Mesenchymal stem cell (in vitro differentiated cells and primary cell): Measurements from ENCODE around the gene SKI.

Source experiments
- DNase-seq: peaks from one replicate; pipeline ENCODE4 v3.0.0-alpha.2; 2013
- H2AFZ ChIP-seq: one replicate; pipeline ENCODE4 v1.6.1; 2013; ENCODE audit warnings: low read depth, mild to moderate bottlenecking, control low read depth, inconsistent platforms, low read length, moderate library complexity
- H2AK5ac ChIP-seq: 2 replicates; pipeline ENCODE4 v1.6.1; 2013; ENCODE audit warnings: low read length, moderate library complexity, mild to moderate bottlenecking, inconsistent platforms; ENCODE audit not compliant: severe bottlenecking
- H2BK120ac ChIP-seq: one replicate; pipeline ENCODE4 v1.6.1; 2013; ENCODE audit warnings: low read depth, mild to moderate bottlenecking, inconsistent platforms, low read length, moderate library complexity
- H2BK12ac ChIP-seq, 2 experiments: one replicate each; pipeline ENCODE4 v1.6.1; 2013; ENCODE audit warnings: inconsistent platforms in 2 of 2, low read length in 2 of 2, mild to moderate bottlenecking in 2 of 2, moderate library complexity in 2 of 2, control low read depth in 1 of 2
- H2BK15ac ChIP-seq: one replicate; pipeline ENCODE4 v1.6.1; 2013; ENCODE audit warnings: mild to moderate bottlenecking, low read depth, inconsistent platforms; ENCODE audit not compliant: poor library complexity, severe bottlenecking
- H2BK5ac ChIP-seq: 2 replicates; pipeline ENCODE4 v1.6.1; 2013; ENCODE audit warnings: low read depth, mild to moderate bottlenecking, low read length, control low read depth, inconsistent platforms; ENCODE audit not compliant: poor library complexity, severe bottlenecking
- H3K14ac ChIP-seq, 2 experiments: one replicate each; pipeline ENCODE4 v1.6.1; 2013; ENCODE audit warnings: inconsistent platforms in 2 of 2, low read length in 2 of 2, control low read depth in 1 of 2, mild to moderate bottlenecking in 1 of 2, moderate library complexity in 1 of 2
- H3K18ac ChIP-seq, 2 experiments: one replicate each; pipeline ENCODE4 v1.6.1; 2013; ENCODE audit warnings: inconsistent platforms in 2 of 2, low read length in 2 of 2, control low read depth in 1 of 2, low read depth in 1 of 2, mild to moderate bottlenecking in 1 of 2
- H3K23ac ChIP-seq, 2 experiments: one replicate each; pipeline ENCODE4 v1.6.1; 2013; ENCODE audit warnings: inconsistent platforms in 2 of 2, low read length in 2 of 2, mild to moderate bottlenecking in 2 of 2, moderate library complexity in 2 of 2, control low read depth in 1 of 2
- H3K27ac ChIP-seq: 2 replicates; pipeline ENCODE4 v1.5.1; 2013; ENCODE audit warnings: mild to moderate bottlenecking, moderate library complexity, low read length, control low read depth, inconsistent platforms; ENCODE audit not compliant: poor library complexity, severe bottlenecking
- H3K27me3 ChIP-seq, 2 experiments: 2 replicates each; pipeline versions ENCODE4 v1.6.1 to v1.7.0; 2013; ENCODE audit warnings: low read length in 2 of 2, mild to moderate bottlenecking in 2 of 2, moderate library complexity in 2 of 2, control low read depth in 1 of 2, inconsistent platforms in 1 of 2; ENCODE audit not compliant: control insufficient read depth in 1 of 2, insufficient read depth in 1 of 2
- H3K36me3 ChIP-seq, 2 experiments: 2 replicates each; pipeline versions ENCODE4 v1.6.1 to v1.7.0; 2013; ENCODE audit warnings: low read length in 2 of 2, control low read depth in 1 of 2, inconsistent platforms in 1 of 2, low read depth in 1 of 2, mild to moderate bottlenecking in 1 of 2; ENCODE audit not compliant: insufficient read depth in 2 of 2, control insufficient read depth in 1 of 2
- H3K4ac ChIP-seq, 2 experiments: one replicate each; pipeline ENCODE4 v1.6.1; 2013; ENCODE audit warnings: inconsistent platforms in 2 of 2, low read length in 2 of 2, mild to moderate bottlenecking in 2 of 2, moderate library complexity in 2 of 2, control low read depth in 1 of 2, low read depth in 1 of 2
- H3K4me1 ChIP-seq: 2 replicates; pipeline ENCODE4 v1.6.1; 2013; ENCODE audit warnings: low read depth, low read length, control low read depth; ENCODE audit not compliant: control insufficient read depth, insufficient read depth
- H3K4me2 ChIP-seq: 2 replicates; pipeline ENCODE4 v1.6.1; 2013; ENCODE audit warnings: low read length, mild to moderate bottlenecking, inconsistent platforms; ENCODE audit not compliant: poor library complexity, severe bottlenecking
- H3K4me3 ChIP-seq, 2 experiments: 2 replicates each; pipeline versions ENCODE4 v1.5.1 to v1.7.0; 2013; ENCODE audit warnings: low read length in 2 of 2, mild to moderate bottlenecking in 2 of 2, control low read depth in 1 of 2, low read depth in 1 of 2; ENCODE audit not compliant: insufficient read depth in 1 of 2
- H3K79me1 ChIP-seq: replicated peaks from 2 replicates; pipeline ENCODE4 v1.6.1; 2013; ENCODE audit warnings: mild to moderate bottlenecking, control low read depth, low read length, inconsistent platforms; ENCODE audit not compliant: poor library complexity, severe bottlenecking
- H3K9ac ChIP-seq: 2 replicates; pipeline ENCODE4 v1.7.0; 2013; ENCODE audit warnings: mild to moderate bottlenecking, low read length, moderate library complexity
- H3K9me3 ChIP-seq: 2 replicates; pipeline ENCODE4 v1.7.0; 2013; ENCODE audit warnings: mild to moderate bottlenecking, low read length; ENCODE audit not compliant: control insufficient read depth
- H4K8ac ChIP-seq: one replicate; pipeline ENCODE4 v1.6.1; 2013; ENCODE audit warnings: inconsistent platforms, mild to moderate bottlenecking, low read length, moderate library complexity
- H4K91ac ChIP-seq: one replicate; pipeline ENCODE4 v1.6.1; 2013; ENCODE audit warnings: mild to moderate bottlenecking, low read length, inconsistent platforms
- WGBS: methylation state at CpG from one replicate; pipeline ENCODE4 v1.1.7; 2013; ENCODE audit warnings: mixed read lengths; 5-methylcytosine and 5-hydroxymethylcytosine counted together

Gene SKI

DNA sequence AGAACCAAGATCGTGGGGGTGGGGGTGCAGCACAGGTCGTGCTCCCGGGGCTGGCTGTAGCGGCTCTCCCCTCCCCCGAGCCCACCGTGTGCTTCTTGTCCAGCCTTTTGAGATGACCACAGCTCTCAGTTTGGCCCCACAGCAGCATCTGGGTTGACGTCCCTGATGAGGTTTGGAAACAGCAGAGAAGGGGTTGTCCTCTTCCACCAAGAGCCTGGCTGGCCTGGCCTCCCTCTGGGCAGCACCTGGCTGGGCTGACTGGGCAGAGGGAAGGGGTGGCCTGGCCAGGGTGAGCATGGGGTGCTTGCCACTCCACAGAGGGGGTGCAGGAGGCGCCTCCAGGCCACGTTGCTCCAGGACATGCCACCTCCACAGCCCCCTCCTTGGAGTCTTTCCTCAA is 61.5 kb downstream of the SKI start:
- Histone ChIP-seq H3K79me1 (peaks cover 4% of the 10 kb centered on the region), H2AFZ (no peak overlapping the region), H2BK12ac (peak overlapping the region in 1 of 2 experiments; percentile 49), H3K27me3 (no peaks in the 10 kb centered on the region), H3K4me2 (no peak overlapping the region), H2BK120ac (no peak overlapping the region), H4K91ac (peak overlapping the region; percentile 94), H3K18ac (peak overlapping the region; percentile 64 to 67), H4K8ac (peak overlapping the region; percentile 35), H3K9me3 (no peaks in the 10 kb centered on the region), H3K23ac (peak overlapping the region; percentile 46 to 62), H2BK15ac (no peak overlapping the region), H3K4me3 (peak overlapping the region in 1 of 2 experiments; percentile 75), H2BK5ac (no peak overlapping the region), H3K4me1 (peaks cover 63% of the 10 kb centered on the region), H2AK5ac (no peak overlapping the region), H3K14ac (peak overlapping the region; percentile 29 to 77), H3K36me3 (peaks cover 0 to 27% of the 10 kb centered on the region in 2 experiments), H3K9ac (peak overlapping the region; percentile 70), H3K27ac (no peak overlapping the region), H3K4ac (peak overlapping the region in 1 of 2 experiments; percentile 74)
- no peak for DNase-seq
- 72% methylated on average over 7 of the region's 9 CpGs for WGBS

DNA sequence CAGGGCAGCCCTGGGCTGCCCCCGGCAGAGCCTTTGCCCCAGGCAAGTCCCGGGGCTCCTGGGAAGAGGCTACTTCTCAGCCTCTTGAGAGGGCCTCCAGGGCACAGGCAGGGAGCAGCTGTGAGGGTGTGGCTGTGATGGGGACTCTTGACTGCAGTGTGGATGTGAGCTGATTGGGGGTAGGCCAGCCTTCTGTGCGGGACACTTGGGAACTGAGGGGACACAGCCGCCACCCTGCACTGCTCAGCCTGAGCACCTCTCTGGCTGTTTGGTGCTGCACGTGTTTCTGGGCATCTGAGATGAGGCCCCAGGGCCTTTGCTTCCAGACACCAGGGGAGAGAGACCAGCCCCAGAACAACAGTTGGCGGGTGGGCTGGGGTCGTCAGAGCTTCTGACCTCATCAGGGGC is 62.1 kb downstream of the SKI start:
- peak overlapping the region in 1 of 2 experiments; percentile 46 for H3K4ac ChIP-seq
- 79% methylated on average over 7 of the region's 7 CpGs for WGBS
- H2AK5ac ChIP-seq = no peak overlapping the region
- no peaks in the 10 kb centered on the region for H3K27me3 ChIP-seq
- H2AFZ ChIP-seq = no peak overlapping the region
- H2BK12ac ChIP-seq = no peak overlapping the region
- no peak overlapping the region for H2BK120ac ChIP-seq
- peaks cover 0 to 26% of the 10 kb centered on the region in 2 experiments for H3K36me3 ChIP-seq
- H3K27ac ChIP-seq = peak overlapping the region; percentile 6
- peak overlapping the region; percentile 70 for H3K9ac ChIP-seq
- peak overlapping the region in 1 of 2 experiments; percentile 75 for H3K4me3 ChIP-seq
- peak overlapping the region; percentile 56 for H4K8ac ChIP-seq
- peaks cover 4% of the 10 kb centered on the region for H3K79me1 ChIP-seq
- no peak overlapping the region for H3K14ac ChIP-seq
- H3K9me3 ChIP-seq = no peaks in the 10 kb centered on the region
- H3K4me2 ChIP-seq = no peak overlapping the region
- peak overlapping the region; percentile 94 for H4K91ac ChIP-seq
- peak overlapping the region in 1 of 2 experiments; percentile 64 for H3K18ac ChIP-seq
- peaks cover 66% of the 10 kb centered on the region for H3K4me1 ChIP-seq
- no peak overlapping the region for H3K23ac ChIP-seq
- DNase-seq = no peak
- H2BK15ac ChIP-seq = no peak overlapping the region
- H2BK5ac ChIP-seq = no peak overlapping the region

DNA sequence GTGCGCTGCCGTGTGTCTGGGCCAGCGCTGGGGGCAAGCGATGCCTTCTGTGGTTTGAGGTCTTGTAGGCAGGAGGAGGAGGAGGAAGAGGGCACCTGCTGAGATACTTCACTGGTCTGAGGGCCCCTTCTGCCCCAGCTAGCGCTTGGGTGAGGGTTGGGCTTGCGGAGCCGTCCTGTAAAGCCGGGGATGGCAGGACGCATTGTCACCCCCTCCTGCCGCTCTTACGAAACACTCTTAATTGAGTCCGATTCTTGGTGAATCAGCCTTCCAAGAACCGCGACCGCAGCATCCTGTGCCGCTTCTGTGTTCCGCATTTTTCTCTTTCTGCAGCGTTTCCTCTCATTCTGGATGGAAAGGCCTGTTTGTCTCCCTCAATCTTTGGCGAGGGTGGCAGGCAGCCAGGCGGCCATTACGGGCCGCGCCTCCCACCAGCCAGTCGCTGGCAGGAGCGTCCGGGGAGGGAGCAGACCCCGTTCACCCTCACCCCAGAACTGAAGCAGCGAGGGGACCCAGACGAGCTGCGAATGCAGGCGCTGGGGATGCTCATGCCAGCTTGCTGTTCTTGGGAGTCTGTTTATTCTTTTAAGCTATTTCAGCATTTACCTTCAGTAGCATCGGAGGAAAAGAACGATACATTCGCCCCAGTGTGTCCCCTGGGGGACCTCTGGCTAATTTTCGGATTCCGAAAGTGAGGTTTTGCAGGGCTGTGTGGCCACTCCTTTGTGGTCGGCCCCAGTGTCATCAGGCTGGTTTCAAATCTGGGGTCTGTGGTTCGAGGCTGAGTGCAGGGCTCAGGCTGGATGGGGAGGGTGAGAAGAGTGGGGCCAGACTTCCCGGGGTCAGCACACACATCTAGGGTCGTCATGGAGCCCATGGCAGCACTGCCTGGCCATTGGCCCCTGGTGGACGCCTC is 62.7 kb downstream of the SKI start:
- Histone ChIP-seq H3K4me1 (peaks cover 71% of the 10 kb centered on the region), H4K91ac (no peak overlapping the region)
- peak; percentile 83 for DNase-seq

DNA sequence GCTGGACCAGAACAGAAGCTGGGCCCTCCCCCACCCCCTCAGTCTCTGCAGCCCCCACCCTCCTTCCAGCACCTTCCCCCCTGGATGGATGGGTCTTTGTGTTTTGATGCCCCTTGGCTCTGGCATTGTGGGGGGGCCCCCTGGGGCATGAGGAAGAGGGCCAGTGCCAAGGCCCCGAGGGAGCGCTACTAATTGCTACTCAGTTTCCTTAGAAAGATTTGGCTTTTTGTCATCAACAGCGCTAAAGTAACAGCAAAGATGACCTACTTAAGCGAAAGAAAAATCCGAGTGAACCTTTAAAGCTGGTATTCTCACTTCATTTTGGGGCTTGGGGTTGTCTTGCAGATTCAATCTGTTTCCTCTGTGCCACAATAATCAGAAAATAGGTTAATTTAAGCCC is 63.5 kb downstream of the SKI start:
- Histone ChIP-seq H3K4me2 (no peak overlapping the region), H2AFZ (no peak overlapping the region), H3K36me3 (peaks cover 0 to 29% of the 10 kb centered on the region in 2 experiments), H3K27me3 (no peaks in the 10 kb centered on the region), H2BK12ac (no peak overlapping the region), H3K4me1 (peaks cover 69% of the 10 kb centered on the region), H3K9ac (peak overlapping the region; percentile 84), H3K27ac (no peak overlapping the region), H3K14ac (no peak overlapping the region), H2BK120ac (no peak overlapping the region), H2BK5ac (no peak overlapping the region), H3K18ac (no peak overlapping the region), H3K4me3 (peak overlapping the region in 1 of 2 experiments; percentile 75), H2BK15ac (no peak overlapping the region), H4K91ac (no peak overlapping the region), H3K23ac (no peak overlapping the region), H4K8ac (no peak overlapping the region), H3K9me3 (no peaks in the 10 kb centered on the region), H3K79me1 (peaks cover 4% of the 10 kb centered on the region), H3K4ac (no peak overlapping the region), H2AK5ac (no peak overlapping the region)
- DNase-seq = no peak
- WGBS = 94% methylated on average over 5 of the region's 5 CpGs

More for the DNA sequence above, 62.7 kb downstream of the SKI start:
- peak overlapping the region; percentile 41 for H2BK15ac ChIP-seq
- no peak overlapping the region for H2BK5ac ChIP-seq
- no peaks in the 10 kb centered on the region for H3K9me3 ChIP-seq
- H3K27me3 ChIP-seq = no peaks in the 10 kb centered on the region
- no peak overlapping the region for H3K4me2 ChIP-seq
- peak overlapping the region in 1 of 2 experiments; percentile 75 for H3K4me3 ChIP-seq
- H3K27ac ChIP-seq = peak overlapping the region; percentile 65
- peak overlapping the region in 1 of 2 experiments; percentile 25 for H3K18ac ChIP-seq
- H3K14ac ChIP-seq = no peak overlapping the region
- H2AFZ ChIP-seq = no peak overlapping the region
- H2BK12ac ChIP-seq = no peak overlapping the region
- H3K79me1 ChIP-seq = peaks cover 4% of the 10 kb centered on the region
- H3K23ac ChIP-seq = no peak overlapping the region
- no peak overlapping the region for H2BK120ac ChIP-seq
- H3K9ac ChIP-seq = peak overlapping the region; percentile 84
- peaks cover 0 to 29% of the 10 kb centered on the region in 2 experiments for H3K36me3 ChIP-seq
- H2AK5ac ChIP-seq = peak overlapping the region; percentile 46
- WGBS = 85% methylated on average over 40 of the region's 41 CpGs
- peak overlapping the region; percentile 22 for H4K8ac ChIP-seq
- H3K4ac ChIP-seq = no peak overlapping the region
